K562 treated with DMSO at 1 percent for 24 hours (cell line): ENCODE results near the gene LCE2C. TPM values are rescaled to one million over a fixed set of nuclear protein-coding genes. Genes with fewer than 3 reads are reported as not detected.

Experiments used
- total RNA-seq: library from RNA; unstranded; fragments of 300-600 nt; gene quantifications from 2 replicates; pipeline ENCODE4 v1.2.3, GENCODE V29; 2022; ENCODE audit warnings: low read depth; ENCODE audit not compliant: insufficient read depth

Gene LCE2C
- total RNA-seq: not detected in 2 replicates

GRCh38 chr1:152674983-152675382 is at the start of gene LCE2C:
Gene LCE2C (plus strand): TSS chr1:152675279. CDS start chr1:152676016, 737 bp downstream.

GRCh38 chr1:152663098-152663497 is 12.0 kb upstream of the LCE2C start, which contains the start of gene LCE2D:
Gene LCE2D (plus strand): TSS chr1:152663380. CDS start chr1:152664106, 726 bp downstream.

GRCh38 chr1:152685823-152686222 is 10.7 kb downstream of the LCE2C start, which contains the start of gene LCE2B:
Gene LCE2B (plus strand): TSS chr1:152686123. CDS start chr1:152686844, 721 bp downstream.

GRCh38 chr1:152697701-152698600 is 22.9 kb downstream of the LCE2C start, which contains the start of gene LCE2A:
Gene LCE2A (plus strand): TSS chr1:152698345. CDS start chr1:152698902, 557 bp downstream.

GRCh38 chr1:152707860-152708259 is 32.8 kb downstream of the LCE2C start, which contains the start of gene LCE4A:
Gene LCE4A (plus strand): TSS chr1:152708160. CDS start chr1:152709076, 916 bp downstream.

Other genes with a start within 250 kb of the LCE2C start
- gene LCE5A, start 164.5 kb upstream of the LCE2C start, total RNA-seq: not detected in 2 replicates
- not detected in 2 replicates for gene CRCT1, start 160.8 kb upstream of the LCE2C start, total RNA-seq
- not detected in 2 replicates for gene LCE3E, start 108.5 kb upstream of the LCE2C start, total RNA-seq
- not detected in 2 replicates for gene LCE3D, start 94.8 kb upstream of the LCE2C start, total RNA-seq
- gene LCE3C, start 75.0 kb upstream of the LCE2C start, total RNA-seq: not detected in 2 replicates
- gene LCE3B, start 61.5 kb upstream of the LCE2C start, total RNA-seq: not detected in 2 replicates
- gene LCE3A, start 52.2 kb upstream of the LCE2C start, total RNA-seq: not detected in 2 replicates
- gene LCE2D, start 11.9 kb upstream of the LCE2C start, total RNA-seq: not detected in 2 replicates
- gene LCE2B, start 10.8 kb downstream of the LCE2C start, total RNA-seq: not detected in 2 replicates
- not detected in 2 replicates for gene LCE2A, start 23.1 kb downstream of the LCE2C start, total RNA-seq
- not detected in 2 replicates for gene LCE4A, start 32.9 kb downstream of the LCE2C start, total RNA-seq
- gene KPRP, start 82.7 kb downstream of the LCE2C start, total RNA-seq: not detected in 2 replicates
- not detected in 2 replicates for gene LCE1F, start 99.9 kb downstream of the LCE2C start, total RNA-seq
- not detected in 2 replicates for gene LCE1E, start 111.0 kb downstream of the LCE2C start, total RNA-seq
- gene LCE1D, start 121.4 kb downstream of the LCE2C start, total RNA-seq: not detected in 2 replicates
- gene LCE1C, start 131.4 kb downstream of the LCE2C start, total RNA-seq: not detected in 2 replicates
- gene LCE1B, start 136.7 kb downstream of the LCE2C start, total RNA-seq: not detected in 2 replicates
- gene LCE1A, start 152.2 kb downstream of the LCE2C start, total RNA-seq: not detected in 2 replicates
- not detected in 2 replicates for gene LCE6A, start 167.6 kb downstream of the LCE2C start, total RNA-seq
- gene LCE7A, start 184.7 kb downstream of the LCE2C start, total RNA-seq: not detected in 2 replicates
- not detected in 2 replicates for gene SMCP, start 203.0 kb downstream of the LCE2C start, total RNA-seq
- gene IVL, start 233.3 kb downstream of the LCE2C start, total RNA-seq: not detected in 2 replicates